Left ventricle myocardium inferior (tissue), 1 donor: Measurements from ENCODE around the gene SBNO2. TPM values are rescaled to one million over a fixed set of nuclear protein-coding genes. Genes with fewer than 3 reads are reported as not detected.

ENCODE experiments used
- DNase-seq: peaks from one replicate; pipeline ENCODE4 v3.0.0-alpha.2; 2020
- H3K27ac ChIP-seq: fragments of 200-600 bp; replicated peaks from 2 replicates; pipeline ENCODE4 v1.8.0; 2021
- H3K27me3 ChIP-seq: fragments of 200-600 bp; 2 replicates; pipeline ENCODE4 v1.8.0; 2021; ENCODE audit warnings: low read depth
- H3K36me3 ChIP-seq: fragments of 200-600 bp; 2 replicates; pipeline ENCODE4 v1.8.0; 2021
- H3K4me1 ChIP-seq: fragments of 200-600 bp; 2 replicates; pipeline ENCODE4 v1.8.0; 2021
- H3K4me3 ChIP-seq: fragments of 200-600 bp; 2 replicates; pipeline ENCODE4 v1.8.0; 2021; ENCODE audit warnings: mild to moderate bottlenecking, moderate library complexity
- H3K9me3 ChIP-seq: fragments of 200-600 bp; replicated peaks from 2 replicates; pipeline ENCODE4 v1.8.0; 2021
- intact Hi-C: fragments of 100-400 bp; cut with micrococcal nuclease; formaldehyde crosslinking; loops from one replicate; pipeline ENCODE4 v1.11.0; 2022
- total RNA-seq: library from RNA; stranded (reverse); fragmentation: NEBNext Ultra II Directional; extraction: Animal tissue kit (Norgen Biotek cat#: 25700); gene quantifications from one replicate; pipeline ENCODE4 v1.2.1, GENCODE V29; 2021
- TF ChIP-seq, protein P1 (sequence below): fragments of 200-600 bp; IDR thresholded peaks from 2 replicates; pipeline ENCODE4 v1.8.0; 2021; ENCODE audit warnings: antibody characterized with exemption, mild to moderate bottlenecking, borderline replicate concordance
- donor health status: DM: no; HTN: yes; CAD: no; lungs with severe emphysema.

SBNO2 gene
- total RNA-seq, 1 donor from 2014 or later, result 16.9 TPM

DNA sequence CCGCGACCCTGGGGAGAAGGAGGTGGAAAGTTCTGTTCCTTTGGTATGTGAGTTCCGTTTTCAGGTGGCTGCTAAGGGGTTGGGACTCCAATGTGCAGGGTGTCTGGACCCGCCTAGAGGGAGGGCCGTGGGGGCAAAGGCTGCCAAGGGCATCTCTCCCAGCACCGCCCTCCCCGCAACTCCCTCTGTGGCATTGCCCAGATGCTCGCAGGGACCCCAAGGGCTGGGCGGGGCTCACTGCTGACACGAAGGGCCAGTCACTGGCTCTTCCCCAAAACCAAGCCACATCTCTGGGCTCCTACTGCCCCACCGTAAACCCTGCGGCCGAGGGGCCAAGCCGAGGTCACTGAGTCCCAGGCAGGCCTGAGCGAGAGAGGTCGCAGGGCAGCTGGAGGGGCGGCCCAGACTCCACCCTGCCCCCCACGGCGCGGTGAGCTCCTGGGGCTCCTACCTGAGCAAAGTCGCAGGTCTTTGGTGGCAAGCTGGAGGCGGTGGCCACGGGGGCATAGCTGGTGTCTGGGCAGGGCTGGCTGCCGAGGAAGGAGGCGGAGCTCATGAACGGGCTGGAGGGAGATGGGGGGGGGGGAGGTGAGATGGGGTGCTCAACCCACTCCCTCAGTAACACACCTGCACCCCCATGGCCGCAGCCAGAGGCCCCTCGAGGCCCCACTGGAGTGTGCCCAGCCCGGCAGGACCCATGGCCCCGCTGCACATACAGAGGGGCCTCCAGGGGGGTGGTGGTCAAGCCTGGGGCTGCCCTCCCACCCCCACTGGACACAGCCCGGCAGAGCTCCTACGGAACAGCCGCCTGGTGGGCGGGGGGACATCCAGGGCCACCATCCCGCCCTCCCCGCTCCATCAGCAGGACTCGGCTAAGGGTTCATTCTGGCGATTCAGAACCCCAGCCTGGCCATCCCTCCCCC, 26.9 kb downstream of the SBNO2 start:
- intact Hi-C loops, result no loop called here
- Histone ChIP-seq H3K36me3 (peaks cover 39% of the 10 kb centered on the region), H3K4me1 (peaks cover 23% of the 10 kb centered on the region), H3K27ac (no peak overlapping the region), H3K4me3 (no peak overlapping the region), H3K9me3 (no peaks in the 10 kb centered on the region), H3K27me3 (no peaks in the 10 kb centered on the region)
- TF ChIP-seq, protein P1, sequence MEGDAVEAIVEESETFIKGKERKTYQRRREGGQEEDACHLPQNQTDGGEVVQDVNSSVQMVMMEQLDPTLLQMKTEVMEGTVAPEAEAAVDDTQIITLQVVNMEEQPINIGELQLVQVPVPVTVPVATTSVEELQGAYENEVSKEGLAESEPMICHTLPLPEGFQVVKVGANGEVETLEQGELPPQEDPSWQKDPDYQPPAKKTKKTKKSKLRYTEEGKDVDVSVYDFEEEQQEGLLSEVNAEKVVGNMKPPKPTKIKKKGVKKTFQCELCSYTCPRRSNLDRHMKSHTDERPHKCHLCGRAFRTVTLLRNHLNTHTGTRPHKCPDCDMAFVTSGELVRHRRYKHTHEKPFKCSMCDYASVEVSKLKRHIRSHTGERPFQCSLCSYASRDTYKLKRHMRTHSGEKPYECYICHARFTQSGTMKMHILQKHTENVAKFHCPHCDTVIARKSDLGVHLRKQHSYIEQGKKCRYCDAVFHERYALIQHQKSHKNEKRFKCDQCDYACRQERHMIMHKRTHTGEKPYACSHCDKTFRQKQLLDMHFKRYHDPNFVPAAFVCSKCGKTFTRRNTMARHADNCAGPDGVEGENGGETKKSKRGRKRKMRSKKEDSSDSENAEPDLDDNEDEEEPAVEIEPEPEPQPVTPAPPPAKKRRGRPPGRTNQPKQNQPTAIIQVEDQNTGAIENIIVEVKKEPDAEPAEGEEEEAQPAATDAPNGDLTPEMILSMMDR, result no peak
- DNase-seq, result no peak

DNA sequence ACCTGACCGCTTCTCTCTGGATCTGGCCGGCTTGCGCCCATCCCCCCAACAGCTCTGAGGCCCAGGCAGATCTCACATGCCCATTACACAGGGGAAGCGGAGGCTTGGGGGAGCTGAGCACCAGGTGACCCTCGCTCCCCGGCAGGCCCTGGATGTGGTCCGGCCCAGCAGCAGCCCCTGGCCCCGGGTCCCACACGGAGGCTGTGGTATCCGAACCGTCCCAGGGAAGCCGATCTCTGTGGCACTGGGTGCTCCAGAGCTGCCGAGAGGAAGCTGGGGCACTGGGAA, 27.7 kb downstream of the SBNO2 start:
- H3K27ac ChIP-seq, result no peak overlapping the region
- H3K4me1 ChIP-seq, result peaks cover 15% of the 10 kb centered on the region
- TF ChIP-seq, protein P1, result no peak
- peaks cover 39% of the 10 kb centered on the region for H3K36me3 ChIP-seq
- H3K4me3 ChIP-seq, result no peak overlapping the region
- no peak for DNase-seq
- no peaks in the 10 kb centered on the region for H3K9me3 ChIP-seq
- intact Hi-C loops, result no loop called here
- H3K27me3 ChIP-seq, result no peaks in the 10 kb centered on the region

DNA sequence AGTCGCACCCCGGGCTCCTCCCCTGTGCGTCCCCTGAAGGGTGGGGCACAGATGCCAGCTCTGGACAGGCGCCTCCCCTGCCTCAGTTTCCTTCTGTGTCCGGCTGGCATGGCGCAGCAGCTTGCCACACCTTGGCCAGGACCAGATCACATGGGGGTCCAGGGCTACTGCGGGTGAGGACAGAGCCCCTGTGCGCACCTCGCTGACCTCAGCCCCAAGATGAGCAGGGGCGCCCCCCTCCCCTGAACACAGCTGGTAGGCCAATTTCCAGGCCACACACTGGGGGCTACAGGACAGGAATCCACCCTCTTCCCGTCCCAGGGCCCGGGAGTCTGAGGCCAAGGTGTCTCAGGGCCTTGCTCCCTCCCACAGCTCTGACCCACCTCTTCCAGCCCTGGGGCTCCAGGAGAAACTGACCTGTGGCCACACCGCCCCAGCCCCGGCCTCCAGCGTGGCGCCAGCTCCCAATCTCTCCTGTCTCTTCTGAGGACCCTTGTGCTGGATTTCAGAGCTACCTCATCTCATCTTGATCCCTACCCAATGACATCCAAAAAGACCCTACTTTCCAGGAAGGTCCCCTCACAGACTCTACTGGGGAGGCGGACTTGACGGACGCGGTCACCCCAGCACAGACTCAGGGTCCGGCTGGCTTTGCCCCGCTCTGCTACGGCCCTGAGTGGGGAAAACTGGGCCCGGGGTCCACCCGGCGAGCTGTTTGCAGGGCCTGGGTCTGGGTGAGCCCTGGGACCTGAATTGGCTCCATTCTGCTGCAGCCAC, 28.2 kb downstream of the SBNO2 start:
- no peak overlapping the region for H3K4me3 ChIP-seq
- peaks cover 39% of the 10 kb centered on the region for H3K36me3 ChIP-seq
- intact Hi-C loops, result no loop called here
- H3K9me3 ChIP-seq, result no peaks in the 10 kb centered on the region
- H3K4me1 ChIP-seq, result peaks cover 10% of the 10 kb centered on the region
- no peak for DNase-seq
- H3K27me3 ChIP-seq, result no peaks in the 10 kb centered on the region
- H3K27ac ChIP-seq, result no peak overlapping the region
- TF ChIP-seq, protein P1, result no peak

DNA sequence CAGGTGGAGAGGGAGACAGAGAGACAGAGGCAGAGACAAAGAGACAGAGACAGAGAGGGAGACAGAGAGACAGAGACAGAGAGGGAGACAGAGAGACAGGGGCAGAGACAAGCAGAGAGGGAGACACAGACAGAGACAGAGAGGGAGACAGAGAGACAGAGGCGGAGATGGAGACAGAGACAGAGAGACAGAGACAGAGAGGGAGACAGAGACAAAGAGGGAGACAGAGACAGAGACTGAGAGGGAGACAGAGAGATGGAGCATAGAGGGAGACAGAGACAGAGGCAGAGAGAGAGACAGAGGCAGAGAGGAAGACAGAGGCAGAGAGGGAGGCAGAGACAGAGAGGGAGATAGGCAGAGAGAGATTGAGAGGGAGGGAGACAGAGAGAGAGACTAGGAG, 29.3 kb downstream of the SBNO2 start:
- intact Hi-C loops, result no loop called here
- Histone ChIP-seq H3K4me3 (no peak overlapping the region), H3K4me1 (no peaks in the 10 kb centered on the region), H3K9me3 (no peaks in the 10 kb centered on the region), H3K27me3 (no peaks in the 10 kb centered on the region), H3K36me3 (peaks cover 41% of the 10 kb centered on the region), H3K27ac (no peak overlapping the region)
- no peak for DNase-seq
- TF ChIP-seq, protein P1, result no peak

DNA sequence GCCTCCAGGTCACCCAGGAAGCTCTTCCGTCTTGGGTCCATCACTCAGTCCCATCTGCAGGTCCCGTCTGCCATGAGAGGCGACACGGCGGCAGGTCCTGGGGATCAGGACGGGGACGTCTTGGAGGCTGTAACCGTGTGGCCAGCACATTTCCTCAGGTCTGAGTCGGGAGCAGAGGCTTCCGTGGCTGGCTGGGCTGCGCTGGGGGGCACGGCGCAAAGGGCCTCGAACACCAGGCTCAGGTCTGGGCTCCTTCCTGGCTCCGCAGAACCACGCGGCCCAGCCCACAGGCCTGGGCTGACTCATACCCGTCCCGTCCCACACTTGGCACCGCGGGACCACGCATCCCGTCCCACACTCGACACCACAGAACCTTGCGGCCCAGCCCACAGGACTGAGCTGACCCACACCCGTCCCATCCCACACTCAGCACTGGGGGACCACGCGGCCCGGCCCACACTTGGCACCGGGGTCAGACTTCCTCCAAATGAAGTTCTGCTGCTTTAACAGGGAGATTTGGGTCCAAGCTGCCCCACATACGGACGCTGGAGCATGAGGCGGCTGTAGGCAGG, 30.2 kb downstream of the SBNO2 start:
- Histone ChIP-seq H3K9me3 (no peaks in the 10 kb centered on the region), H3K4me1 (no peaks in the 10 kb centered on the region), H3K4me3 (no peak overlapping the region), H3K27ac (no peak overlapping the region), H3K27me3 (no peaks in the 10 kb centered on the region), H3K36me3 (peaks cover 36% of the 10 kb centered on the region)
- TF ChIP-seq, protein P1, result no peak
- DNase-seq, result no peak
- intact Hi-C loops, result no loop called here
